Measurements from ENCODE around the gene CNTNAP2. TPM values are rescaled to one million over a fixed set of nuclear protein-coding genes. Genes with fewer than 3 reads are reported as not detected.
A peak's percentile ranks its signal among the peaks of the same experiment; 100 is the strongest.

CNTNAP2 gene
- total and polyA plus RNA-seq, 2 of the 13 experiments (the other 11 are each of a cell fraction or from before 2014, with no cell fraction given), result 0.40 to 0.42 TPM

GRCh38 chr7:148299350-148300276 is 2183.0 kb downstream of the CNTNAP2 start (continued):
- TF ChIP-seq KLF16 (CRISPR knock-in tag; IDR thresholded peaks at IDR 0.05) (no peak), ZNF362 (CRISPR knock-in tag; IDR thresholded peaks at IDR 0.05; ENCODE audit: borderline replicate concordance) (peak; percentile 82; the same call in 1 of the 2 replicates), GFI1 (CRISPR knock-in tag; IDR thresholded peaks at IDR 0.05; ENCODE audit: borderline replicate concordance) (no peak), SETDB1 (CRISPR knock-in tag; IDR thresholded peaks at IDR 0.05; ENCODE audit: borderline replicate concordance) (no peak), ZNF547 (CRISPR knock-in tag; IDR thresholded peaks at IDR 0.05) (no peak), ZNF253 (CRISPR knock-in tag; IDR thresholded peaks at IDR 0.05; ENCODE audit: borderline replicate concordance) (no peak), HNRNPLL (IDR thresholded peaks at IDR 0.05; ENCODE audit: low read depth, low read length, poor library complexity, severe bottlenecking) (no peak), ELF1 (CRISPR knock-in tag; IDR thresholded peaks at IDR 0.05) (no peak), TCF12 (IDR thresholded peaks at IDR 0.05) (no peak), TCF12 (CRISPR knock-in tag; IDR thresholded peaks at IDR 0.05) (no peak), MAFK (conservative IDR thresholded peaks at IDR 0.05 in 1 of 2, IDR thresholded peaks at IDR 0.05 in 1 of 2; ENCODE audit: low read length in 2 of 2) (no peak), NFIB (CRISPR knock-in tag; IDR thresholded peaks at IDR 0.05; ENCODE audit: borderline replicate concordance) (no peak), ZNF816 (CRISPR knock-in tag; IDR thresholded peaks at IDR 0.05; ENCODE audit: borderline replicate concordance) (no peak), ZNF850 (CRISPR knock-in tag; conservative IDR thresholded peaks at IDR 0.05) (no peak), NR2C2 (CRISPR knock-in tag; IDR thresholded peaks at IDR 0.05; ENCODE audit: borderline replicate concordance) (peak; percentile 21; the same call in 1 of the 2 replicates), SOX13 (IDR thresholded peaks at IDR 0.05) (no peak), SOX13 (CRISPR knock-in tag; conservative IDR thresholded peaks at IDR 0.05 in 1 of 2, IDR thresholded peaks at IDR 0.05 in 1 of 2) (peak in 1 of 2 experiments; percentile 33; a peak in 1 of 4 replicates), CREBL2 (CRISPR knock-in tag; IDR thresholded peaks at IDR 0.05; ENCODE audit: borderline replicate concordance) (no peak), ZFP41 (CRISPR knock-in tag; IDR thresholded peaks at IDR 0.05; ENCODE audit: borderline replicate concordance) (no peak), HHEX (CRISPR knock-in tag; IDR thresholded peaks at IDR 0.05) (no peak), EEA1 (CRISPR knock-in tag; IDR thresholded peaks at IDR 0.05; ENCODE audit: borderline replicate concordance) (no peak), TEAD3 (CRISPR knock-in tag; optimal IDR thresholded peaks at IDR 0.05; ENCODE audit: borderline replicate concordance) (peak; percentile 42), PREB (CRISPR knock-in tag; IDR thresholded peaks at IDR 0.05) (no peak), ZNF644 (CRISPR knock-in tag; IDR thresholded peaks at IDR 0.05; ENCODE audit: low read depth) (no peak), ZNF331 (CRISPR knock-in tag; IDR thresholded peaks at IDR 0.05) (peak; percentile 45; the same call in 1 of the 2 replicates), MED1 (CRISPR knock-in tag; IDR thresholded peaks at IDR 0.05) (peak; percentile 51), CSRNP1 (CRISPR knock-in tag; IDR thresholded peaks at IDR 0.05) (no peak)
